Measurements from ENCODE around the gene PSAT1. TPM values are rescaled to one million over a fixed set of nuclear protein-coding genes. Genes with fewer than 3 reads are reported as not detected.

PSAT1 gene
- total RNA-seq, 1 experiment from 2014 or later, result 182 TPM

- Histone ChIP-seq H3K4me3 (no peak overlapping the region), H3K9me3 (no peaks in the 10 kb centered on the region), H3K36me3 (no peaks in the 10 kb centered on the region), H3K27me3 (no peaks in the 10 kb centered on the region)
- DNase-seq, result no peak
These were observed 8.6 kb upstream of the PSAT1 start for GRCh38 chr9:78288214-78288892.

GRCh38 chr9:78289474-78289873, 7.5 kb upstream of the PSAT1 start:
- Histone ChIP-seq H3K27me3 (no peaks in the 10 kb centered on the region), H3K4me3 (no peak overlapping the region), H3K36me3 (no peaks in the 10 kb centered on the region), H3K9me3 (no peaks in the 10 kb centered on the region)
- no peak for DNase-seq

- no peaks in the 10 kb centered on the region for H3K36me3 ChIP-seq
- DNase-seq, result no peak
- H3K9me3 ChIP-seq, result no peaks in the 10 kb centered on the region
- H3K27me3 ChIP-seq, result no peaks in the 10 kb centered on the region
- no peak overlapping the region for H3K4me3 ChIP-seq
These were observed 5.5 kb upstream of the PSAT1 start for GRCh38 chr9:78291240-78291925.

- no peaks in the 10 kb centered on the region for H3K36me3 ChIP-seq
- no peak for DNase-seq
These were observed 4.9 kb upstream of the PSAT1 start for GRCh38 chr9:78292026-78292425.

GRCh38 chr9:78292716-78293497, 4.0 kb upstream of the PSAT1 start:
- Histone ChIP-seq H3K36me3 (no peaks in the 10 kb centered on the region), H3K9me3 (no peaks in the 10 kb centered on the region), H3K27me3 (no peaks in the 10 kb centered on the region), H3K4me3 (no peak overlapping the region)
- no peak for DNase-seq

More at GRCh38 chr9:78292026-78292425, 4.9 kb upstream of the PSAT1 start:
- Histone ChIP-seq H3K27me3 (no peaks in the 10 kb centered on the region), H3K4me3 (no peak overlapping the region), H3K9me3 (no peaks in the 10 kb centered on the region)

- DNase-seq, result no peak
- Histone ChIP-seq H3K4me3 (no peak overlapping the region), H3K36me3 (peaks cover under 1% of the 10 kb centered on the region; the same call in 1 of the 2 replicates), H3K27me3 (no peaks in the 10 kb centered on the region), H3K9me3 (no peaks in the 10 kb centered on the region)
These were observed 2.4 kb upstream of the PSAT1 start for GRCh38 chr9:78294290-78295176.

GRCh38 chr9:78295177-78295575, 1.7 kb upstream of the PSAT1 start:
- H3K9me3 ChIP-seq, result no peaks in the 10 kb centered on the region
- no peak overlapping the region for H3K4me3 ChIP-seq
- H3K27me3 ChIP-seq, result no peaks in the 10 kb centered on the region
- H3K36me3 ChIP-seq, result peaks cover 7% of the 10 kb centered on the region
- no peak for DNase-seq

GRCh38 chr9:78295731-78296130, 1.2 kb upstream of the PSAT1 start:
- DNase-seq, result no peak
- Histone ChIP-seq H3K4me3 (peak overlapping the region; percentile 89), H3K9me3 (no peaks in the 10 kb centered on the region)

GRCh38 chr9:78296201-78296892, 578 bp upstream of the PSAT1 start:
- DNase-seq, result peak; percentile 59
- Histone ChIP-seq H3K27me3 (no peaks in the 10 kb centered on the region), H3K4me3 (peak overlapping the region; percentile 89), H3K9me3 (no peaks in the 10 kb centered on the region), H3K36me3 (peaks cover 15% of the 10 kb centered on the region)

More at GRCh38 chr9:78295731-78296130, 1.2 kb upstream of the PSAT1 start:
- Histone ChIP-seq H3K36me3 (peaks cover 9% of the 10 kb centered on the region), H3K27me3 (no peaks in the 10 kb centered on the region)

GRCh38 chr9:78297672-78297961, 692 bp downstream of the PSAT1 start:
- Histone ChIP-seq H3K4me3 (peak overlapping the region; percentile 89), H3K36me3 (peaks cover 24% of the 10 kb centered on the region), H3K27me3 (no peaks in the 10 kb centered on the region), H3K9me3 (no peaks in the 10 kb centered on the region)
- DNase-seq, result no peak

GRCh38 chr9:78298046-78298765, 1.3 kb downstream of the PSAT1 start:
- DNase-seq, result peak; percentile 19
- peak overlapping the region; percentile 89 for H3K4me3 ChIP-seq
- no peaks in the 10 kb centered on the region for H3K27me3 ChIP-seq
- H3K36me3 ChIP-seq, result peaks cover 30% of the 10 kb centered on the region
- H3K9me3 ChIP-seq, result no peaks in the 10 kb centered on the region

GRCh38 chr9:78300209-78300608, 3.3 kb downstream of the PSAT1 start:
- Histone ChIP-seq H3K4me3 (no peak overlapping the region), H3K9me3 (no peaks in the 10 kb centered on the region), H3K27me3 (no peaks in the 10 kb centered on the region), H3K36me3 (peaks cover 48% of the 10 kb centered on the region)
- DNase-seq, result no peak

- Histone ChIP-seq H3K9me3 (no peaks in the 10 kb centered on the region), H3K27me3 (no peaks in the 10 kb centered on the region), H3K36me3 (peaks cover 59% of the 10 kb centered on the region), H3K4me3 (no peak overlapping the region)
- no peak for DNase-seq
These were observed 4.5 kb downstream of the PSAT1 start for GRCh38 chr9:78301466-78301865.

- H3K36me3 ChIP-seq, result peaks cover 72% of the 10 kb centered on the region
- no peak for DNase-seq
- H3K27me3 ChIP-seq, result no peaks in the 10 kb centered on the region
- no peak overlapping the region for H3K4me3 ChIP-seq
- no peaks in the 10 kb centered on the region for H3K9me3 ChIP-seq
These were observed 6.6 kb downstream of the PSAT1 start for GRCh38 chr9:78303377-78304062.

- Histone ChIP-seq H3K27me3 (no peaks in the 10 kb centered on the region), H3K4me3 (no peak overlapping the region), H3K9me3 (no peaks in the 10 kb centered on the region), H3K36me3 (peaks cover 74% of the 10 kb centered on the region)
- DNase-seq, result no peak
These were observed 7.4 kb downstream of the PSAT1 start for GRCh38 chr9:78304357-78304756.

Data from MG63 (cell line).